GM23338 (cell line): Measurements from ENCODE around the gene ZNRF2. TPM values are rescaled to one million over a fixed set of nuclear protein-coding genes. Genes with fewer than 3 reads are reported as not detected.

Experiments used
- ATAC-seq: fragments of 200-7000 bp; cut with Tn5 transposase; 3 replicates; pipeline ENCODE4 v1.9.1; 2020
- DNase-seq: peaks from one replicate; pipeline ENCODE4 v3.0.0-alpha.2; 2015; ENCODE audit warnings: low spot score
- H2AFZ ChIP-seq: fragments of 200-600 bp; sonication (generic); 2 replicates; pipeline ENCODE4 v1.8.0; 2016; ENCODE audit warnings: antibody characterized with exemption, mild to moderate bottlenecking, moderate library complexity
- H3F3A ChIP-seq: fragments of 200-600 bp; sonication (generic); replicated peaks from 2 replicates; pipeline ENCODE4 v1.8.0; 2017; ENCODE audit warnings: antibody characterized with exemption, mixed run types, low read depth
- H3K27ac ChIP-seq: fragments of 200-600 bp; sonication (generic); 2 replicates; pipeline ENCODE4 v1.6.1; 2016; ENCODE audit warnings: low read depth
- H3K27me3 ChIP-seq: fragments of 200-600 bp; sonication (generic); 2 replicates; pipeline ENCODE4 v1.8.0; 2016; ENCODE audit warnings: mild to moderate bottlenecking, mixed run types, moderate library complexity; ENCODE audit not compliant: insufficient read depth
- H3K36me3 ChIP-seq: fragments of 200-600 bp; sonication (generic); 2 replicates; pipeline ENCODE4 v1.8.0; 2016; ENCODE audit warnings: mild to moderate bottlenecking; ENCODE audit not compliant: insufficient read depth
- H3K4me1 ChIP-seq: fragments of 200-600 bp; sonication (generic); 2 replicates; pipeline ENCODE4 v1.8.0; 2016; ENCODE audit warnings: mild to moderate bottlenecking, moderate library complexity; ENCODE audit not compliant: insufficient read depth
- H3K4me2 ChIP-seq: fragments of 200-600 bp; sonication (generic); 2 replicates; pipeline ENCODE4 v1.7.1; 2017; ENCODE audit warnings: mixed run types
- H3K4me3 ChIP-seq: fragments of 200-600 bp; sonication (generic); 2 replicates; pipeline ENCODE4 v1.6.1; 2016; ENCODE audit warnings: mixed run types
- H3K79me2 ChIP-seq: fragments of 200-600 bp; sonication (generic); replicated peaks from 2 replicates; pipeline ENCODE4 v1.8.0; 2017; ENCODE audit warnings: mild to moderate bottlenecking; ENCODE audit not compliant: insufficient read depth
- H3K9me2 ChIP-seq: fragments of 200-600 bp; sonication (generic); 2 replicates; pipeline ENCODE4 v1.8.0; 2017; ENCODE audit not compliant: insufficient read depth
- H4K20me1 ChIP-seq: fragments of 200-600 bp; sonication (generic); replicated peaks from 2 replicates; pipeline ENCODE4 v1.8.0; 2017; ENCODE audit warnings: mild to moderate bottlenecking; ENCODE audit not compliant: insufficient read depth
- H3K27ac Mint-ChIP-seq: 2 replicates; pipeline ENCODE4 v1.8.0; 2020; ENCODE audit warnings: inconsistent platforms, mild to moderate bottlenecking, moderate library complexity, mixed read lengths
- H3K27me3 Mint-ChIP-seq: 3 replicates; pipeline ENCODE4 v1.8.0; 2022; ENCODE audit warnings: low read depth, mild to moderate bottlenecking, moderate library complexity, mixed read lengths, inconsistent platforms; ENCODE audit not compliant: insufficient read depth, poor library complexity
- H3K36me3 Mint-ChIP-seq: 3 replicates; pipeline ENCODE4 v1.8.0; 2021; ENCODE audit warnings: low read depth, mild to moderate bottlenecking, inconsistent platforms, moderate library complexity, mixed read lengths
- H3K4me1 Mint-ChIP-seq: 3 replicates; pipeline ENCODE4 v1.8.0; 2020; ENCODE audit warnings: mild to moderate bottlenecking, inconsistent platforms, mixed read lengths
- H3K4me3 Mint-ChIP-seq: 3 replicates; pipeline ENCODE4 v1.8.0; 2021; ENCODE audit warnings: moderate library complexity, mild to moderate bottlenecking, inconsistent platforms, mixed read lengths
- H3K9me3 Mint-ChIP-seq: 3 replicates; pipeline ENCODE4 v1.8.0; 2020; ENCODE audit warnings: moderate library complexity, mild to moderate bottlenecking, inconsistent platforms, mixed read lengths
- CREB1 ChIP-seq: fragments of 250-450 bp; sonication (Bioruptor Pico); IDR thresholded peaks from 2 replicates; pipeline ENCODE4 v1.5.0; 2020; ENCODE audit warnings: low read depth, mild to moderate bottlenecking, moderate library complexity
- CTCF ChIP-seq, 2 experiments: fragments of 200-600 bp in 1 of 2; sonication (generic) in 1 of 2; conservative IDR thresholded peaks; 2 replicates each; pipeline versions ENCODE4 v1.5.1 to v1.6.1; 2016 to 2017; ENCODE audit warnings: antibody characterized with exemption in 2 of 2, low read depth in 2 of 2, mild to moderate bottlenecking in 2 of 2, moderate library complexity in 1 of 2
- EZH2 ChIP-seq: fragments of 200-600 bp; sonication (generic); IDR thresholded peaks from one replicate; pipeline ENCODE4 v1.8.0; 2017; ENCODE audit warnings: antibody characterized with exemption, mild to moderate bottlenecking, low read depth; ENCODE audit not compliant: unreplicated experiment
- EZH2phosphoT487 ChIP-seq: fragments of 200-600 bp; sonication (generic); IDR thresholded peaks from one replicate; pipeline ENCODE4 v1.8.1; 2018; ENCODE audit warnings: antibody characterized with exemption; ENCODE audit not compliant: unreplicated experiment
- JUNB ChIP-seq: IDR thresholded peaks from one replicate; pipeline ENCODE4 v1.6.1; 2016; ENCODE audit warnings: antibody characterized with exemption; ENCODE audit not compliant: unreplicated experiment
- NANOG ChIP-seq: IDR thresholded peaks from 2 replicates; pipeline ENCODE4 v1.6.1; 2016; ENCODE audit warnings: antibody characterized with exemption, borderline replicate concordance
- POLR2AphosphoS5 ChIP-seq: IDR thresholded peaks from 2 replicates; pipeline ENCODE4 v1.6.1; 2016; ENCODE audit warnings: antibody characterized with exemption, low read depth
- STAT1 ChIP-seq: IDR thresholded peaks from one replicate; pipeline ENCODE4 v1.6.1; 2016; ENCODE audit warnings: antibody characterized with exemption; ENCODE audit not compliant: unreplicated experiment
- ZNF114 ChIP-seq: fragments of 250-450 bp; sonication (Bioruptor Pico); IDR thresholded peaks from 2 replicates; pipeline ENCODE4 v1.5.0; 2020; ENCODE audit warnings: mild to moderate bottlenecking, moderate library complexity
- ZNF331 ChIP-seq: fragments of 250-450 bp; sonication (Bioruptor Pico); IDR thresholded peaks from 2 replicates; pipeline ENCODE4 v1.5.0; 2020; ENCODE audit warnings: low read depth, mild to moderate bottlenecking, moderate library complexity
- polyA plus RNA-seq: library from polyadenylated mRNA; unstranded; fragments of >200 nt; fragmentation: Nextera tagmentation; extraction: Ambion mirVana; gene quantifications from 2 replicates; pipeline ENCODE4 v1.2.1, GENCODE V29; 2016
- total RNA-seq: library from RNA; depleted of rRNA; stranded (reverse); fragments of >200 nt; shearing (Covaris generic); gene quantifications from 2 replicates; pipeline ENCODE4 v1.2.3, GENCODE V29; 2014
- TF ChIP-seq, protein P1 (sequence below): fragments of 250-450 bp; sonication (Bioruptor Pico); IDR thresholded peaks from 2 replicates; pipeline ENCODE4 v1.5.0; 2020; ENCODE audit warnings: mild to moderate bottlenecking, moderate library complexity
- TF ChIP-seq, protein P2 (sequence below): IDR thresholded peaks from 2 replicates; pipeline ENCODE4 v1.6.1; 2016; ENCODE audit warnings: antibody characterized with exemption

Gene ZNRF2
- total and polyA plus RNA-seq, 2 experiments from 2014 or later: 6.0 to 34.7 TPM

GRCh38 chr7:30266686-30267085 is 17.7 kb upstream of the ZNRF2 start (continued):
- TF ChIP-seq, protein P1, sequence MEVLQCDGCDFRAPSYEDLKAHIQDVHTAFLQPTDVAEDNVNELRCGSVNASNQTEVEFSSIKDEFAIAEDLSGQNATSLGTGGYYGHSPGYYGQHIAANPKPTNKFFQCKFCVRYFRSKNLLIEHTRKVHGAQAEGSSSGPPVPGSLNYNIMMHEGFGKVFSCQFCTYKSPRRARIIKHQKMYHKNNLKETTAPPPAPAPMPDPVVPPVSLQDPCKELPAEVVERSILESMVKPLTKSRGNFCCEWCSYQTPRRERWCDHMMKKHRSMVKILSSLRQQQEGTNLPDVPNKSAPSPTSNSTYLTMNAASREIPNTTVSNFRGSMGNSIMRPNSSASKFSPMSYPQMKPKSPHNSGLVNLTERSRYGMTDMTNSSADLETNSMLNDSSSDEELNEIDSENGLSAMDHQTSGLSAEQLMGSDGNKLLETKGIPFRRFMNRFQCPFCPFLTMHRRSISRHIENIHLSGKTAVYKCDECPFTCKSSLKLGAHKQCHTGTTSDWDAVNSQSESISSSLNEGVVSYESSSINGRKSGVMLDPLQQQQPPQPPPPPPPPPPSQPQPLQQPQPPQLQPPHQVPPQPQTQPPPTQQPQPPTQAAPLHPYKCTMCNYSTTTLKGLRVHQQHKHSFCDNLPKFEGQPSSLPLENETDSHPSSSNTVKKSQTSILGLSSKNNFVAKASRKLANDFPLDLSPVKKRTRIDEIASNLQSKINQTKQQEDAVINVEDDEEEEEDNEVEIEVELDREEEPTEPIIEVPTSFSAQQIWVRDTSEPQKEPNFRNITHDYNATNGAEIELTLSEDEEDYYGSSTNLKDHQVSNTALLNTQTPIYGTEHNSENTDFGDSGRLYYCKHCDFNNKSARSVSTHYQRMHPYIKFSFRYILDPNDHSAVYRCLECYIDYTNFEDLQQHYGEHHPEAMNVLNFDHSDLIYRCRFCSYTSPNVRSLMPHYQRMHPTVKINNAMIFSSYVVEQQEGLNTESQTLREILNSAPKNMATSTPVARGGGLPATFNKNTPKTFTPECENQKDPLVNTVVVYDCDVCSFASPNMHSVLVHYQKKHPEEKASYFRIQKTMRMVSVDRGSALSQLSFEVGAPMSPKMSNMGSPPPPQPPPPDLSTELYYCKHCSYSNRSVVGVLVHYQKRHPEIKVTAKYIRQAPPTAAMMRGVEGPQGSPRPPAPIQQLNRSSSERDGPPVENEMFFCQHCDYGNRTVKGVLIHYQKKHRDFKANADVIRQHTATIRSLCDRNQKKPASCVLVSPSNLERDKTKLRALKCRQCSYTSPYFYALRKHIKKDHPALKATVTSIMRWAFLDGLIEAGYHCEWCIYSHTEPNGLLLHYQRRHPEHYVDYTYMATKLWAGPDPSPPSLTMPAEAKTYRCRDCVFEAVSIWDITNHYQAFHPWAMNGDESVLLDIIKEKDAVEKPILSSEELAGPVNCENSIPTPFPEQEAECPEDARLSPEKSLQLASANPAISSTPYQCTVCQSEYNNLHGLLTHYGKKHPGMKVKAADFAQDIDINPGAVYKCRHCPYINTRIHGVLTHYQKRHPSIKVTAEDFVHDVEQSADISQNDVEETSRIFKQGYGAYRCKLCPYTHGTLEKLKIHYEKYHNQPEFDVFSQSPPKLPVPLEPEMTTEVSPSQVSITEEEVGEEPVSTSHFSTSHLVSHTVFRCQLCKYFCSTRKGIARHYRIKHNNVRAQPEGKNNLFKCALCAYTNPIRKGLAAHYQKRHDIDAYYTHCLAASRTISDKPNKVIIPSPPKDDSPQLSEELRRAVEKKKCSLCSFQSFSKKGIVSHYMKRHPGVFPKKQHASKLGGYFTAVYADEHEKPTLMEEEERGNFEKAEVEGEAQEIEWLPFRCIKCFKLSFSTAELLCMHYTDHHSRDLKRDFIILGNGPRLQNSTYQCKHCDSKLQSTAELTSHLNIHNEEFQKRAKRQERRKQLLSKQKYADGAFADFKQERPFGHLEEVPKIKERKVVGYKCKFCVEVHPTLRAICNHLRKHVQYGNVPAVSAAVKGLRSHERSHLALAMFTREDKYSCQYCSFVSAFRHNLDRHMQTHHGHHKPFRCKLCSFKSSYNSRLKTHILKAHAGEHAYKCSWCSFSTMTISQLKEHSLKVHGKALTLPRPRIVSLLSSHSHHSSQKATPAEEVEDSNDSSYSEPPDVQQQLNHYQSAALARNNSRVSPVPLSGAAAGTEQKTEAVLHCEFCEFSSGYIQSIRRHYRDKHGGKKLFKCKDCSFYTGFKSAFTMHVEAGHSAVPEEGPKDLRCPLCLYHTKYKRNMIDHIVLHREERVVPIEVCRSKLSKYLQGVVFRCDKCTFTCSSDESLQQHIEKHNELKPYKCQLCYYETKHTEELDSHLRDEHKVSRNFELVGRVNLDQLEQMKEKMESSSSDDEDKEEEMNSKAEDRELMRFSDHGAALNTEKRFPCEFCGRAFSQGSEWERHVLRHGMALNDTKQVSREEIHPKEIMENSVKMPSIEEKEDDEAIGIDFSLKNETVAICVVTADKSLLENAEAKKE: no peak
- no peak for TF ChIP-seq POLR2AphosphoS5
- no peak for TF ChIP-seq ZNF114
- TF ChIP-seq CTCF (conservative IDR thresholded peaks at IDR 0.05; ENCODE audit: low read depth in 2 of 2): no peak
- no peak for TF ChIP-seq EZH2

DNA sequence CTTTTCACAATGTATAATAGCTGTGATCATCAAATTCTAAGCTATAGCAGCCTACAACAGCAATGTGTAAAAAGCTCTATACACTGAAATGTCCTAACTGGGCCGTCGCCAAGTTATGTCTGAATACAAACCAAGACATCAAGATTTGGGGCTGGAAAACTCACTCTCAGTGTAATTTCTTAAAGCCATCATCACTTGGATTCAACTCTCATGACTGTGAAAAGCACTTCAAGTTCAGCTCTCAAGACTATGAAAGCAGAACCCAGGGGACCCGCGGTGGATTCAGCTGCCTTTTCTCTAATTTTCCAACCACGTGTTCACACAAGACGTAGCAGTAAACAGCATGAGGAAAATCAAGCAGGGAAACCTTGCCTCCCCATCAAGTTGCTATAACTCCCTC is 15.8 kb upstream of the ZNRF2 start:
- DNase-seq: no peak
- Histone ChIP-seq H3K9me2 (no peaks in the 10 kb centered on the region), H3K27me3 (no peaks in the 10 kb centered on the region), H4K20me1 (no peaks in the 10 kb centered on the region), H3K4me1 (peaks cover 4% of the 10 kb centered on the region), H3K4me3 (no peak overlapping the region), H3K36me3 (no peaks in the 10 kb centered on the region), H3K27ac (no peak overlapping the region), H3K79me2 (no peaks in the 10 kb centered on the region), H3K4me2 (no peak overlapping the region), H2AFZ (no peak overlapping the region), H3F3A (no peaks in the 10 kb centered on the region)
- Mint-ChIP-seq H3K27ac (no peak overlapping the region), H3K27me3 (no peaks in the 10 kb centered on the region), H3K36me3 (no peaks in the 10 kb centered on the region), H3K9me3 (no peaks in the 10 kb centered on the region), H3K4me1 (0 out of 3 replicates have a peak, but pooled peaks cover 2% of the 10 kb centered on the region), H3K4me3 (no peak overlapping the region)
- no peak for ATAC-seq
- TF ChIP-seq CREB1 (CRISPR knock-in tag) (no peak), CTCF (conservative IDR thresholded peaks at IDR 0.05; ENCODE audit: low read depth in 2 of 2) (no peak), EZH2 (no peak), ZNF331 (CRISPR knock-in tag) (no peak), STAT1 (no peak), NANOG (no peak), JUNB (no peak), EZH2phosphoT487 (no peak), ZNF114 (no peak), POLR2AphosphoS5 (no peak)
- TF ChIP-seq, protein P2, sequence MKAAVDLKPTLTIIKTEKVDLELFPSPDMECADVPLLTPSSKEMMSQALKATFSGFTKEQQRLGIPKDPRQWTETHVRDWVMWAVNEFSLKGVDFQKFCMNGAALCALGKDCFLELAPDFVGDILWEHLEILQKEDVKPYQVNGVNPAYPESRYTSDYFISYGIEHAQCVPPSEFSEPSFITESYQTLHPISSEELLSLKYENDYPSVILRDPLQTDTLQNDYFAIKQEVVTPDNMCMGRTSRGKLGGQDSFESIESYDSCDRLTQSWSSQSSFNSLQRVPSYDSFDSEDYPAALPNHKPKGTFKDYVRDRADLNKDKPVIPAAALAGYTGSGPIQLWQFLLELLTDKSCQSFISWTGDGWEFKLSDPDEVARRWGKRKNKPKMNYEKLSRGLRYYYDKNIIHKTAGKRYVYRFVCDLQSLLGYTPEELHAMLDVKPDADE: no peak
